HL-60 (cell line): ENCODE results near the gene TCF25.

Experiments
- CTCF ChIP-seq: IDR thresholded peaks from one replicate; pipeline ENCODE4 v1.5.1; 2011; ENCODE audit warnings: low read length, control low read depth, inconsistent platforms; ENCODE audit not compliant: insufficient read depth
- POLR2AphosphoS5 ChIP-seq: IDR thresholded peaks from 2 replicates; pipeline ENCODE4 v1.6.1; 2012; ENCODE audit warnings: low read depth
- REST ChIP-seq: IDR thresholded peaks from 2 replicates; pipeline ENCODE4 v1.6.1; 2012; ENCODE audit warnings: low read depth; ENCODE audit not compliant: insufficient replicate concordance
- SPI1 ChIP-seq: IDR thresholded peaks from 2 replicates; pipeline ENCODE4 v1.6.1; 2012; ENCODE audit warnings: low read depth, mild to moderate bottlenecking, borderline replicate concordance

- TF ChIP-seq CTCF (no peak), POLR2AphosphoS5 (no peak), REST (no peak), SPI1 (no peak)
These were observed 47.8 kb downstream of the TCF25 start for GRCh38 chr16:89921131-89921701.
